Effector CD4-positive, alpha-beta T cell (primary cell): ENCODE data around the gene PTCD1.
"Not testable (repeated sequence)": the region's sequence is repeated elsewhere in the genome, so short reads cannot be mapped to it uniquely, and the experiment has no call there.

Experiments used
- DNase-seq: peaks from one replicate; pipeline ENCODE4 v3.0.0-alpha.2; 2020

The PTCD1 gene

GRCh38 chr7:99407872-99408378 lies 30.7 kb downstream of the PTCD1 start:
- DNase-seq = peak; percentile 30

GRCh38 chr7:99406557-99406956 lies 32.0 kb downstream of the PTCD1 start:
- no peak for DNase-seq

GRCh38 chr7:99404977-99405320 lies 33.6 kb downstream of the PTCD1 start:
- no peak for DNase-seq

GRCh38 chr7:99404235-99404976 lies 34.2 kb downstream of the PTCD1 start:
- DNase-seq = no peak

GRCh38 chr7:99403764-99404163 lies 34.8 kb downstream of the PTCD1 start:
- DNase-seq = no peak

GRCh38 chr7:99402854-99403253 lies 35.7 kb downstream of the PTCD1 start:
- DNase-seq = no peak

GRCh38 chr7:99399597-99399996 lies 39.0 kb downstream of the PTCD1 start:
- no peak for DNase-seq

GRCh38 chr7:99398891-99399445 lies 39.6 kb downstream of the PTCD1 start:
- DNase-seq = no peak

GRCh38 chr7:99397297-99397983 lies 41.2 kb downstream of the PTCD1 start:
- no peak for DNase-seq

GRCh38 chr7:99396418-99397296 lies 41.9 kb downstream of the PTCD1 start:
- no peak for DNase-seq

GRCh38 chr7:99395616-99396327 lies 42.8 kb downstream of the PTCD1 start:
- no peak for DNase-seq

- no peak for DNase-seq
Measured at GRCh38 chr7:99394188-99394502, 44.5 kb downstream of the PTCD1 start.

GRCh38 chr7:99393355-99394187 lies 45.0 kb downstream of the PTCD1 start:
- DNase-seq = no peak

GRCh38 chr7:99392659-99393354 lies 45.8 kb downstream of the PTCD1 start:
- DNase-seq = peak; percentile 78

GRCh38 chr7:99392046-99392445 lies 46.6 kb downstream of the PTCD1 start:
- no peak for DNase-seq

GRCh38 chr7:99390941-99391602 lies 47.5 kb downstream of the PTCD1 start:
- DNase-seq = no peak

- no peak for DNase-seq
Measured at GRCh38 chr7:99389772-99390171, 48.8 kb downstream of the PTCD1 start.

- no peak for DNase-seq
Measured at GRCh38 chr7:99387912-99388311, 50.7 kb downstream of the PTCD1 start.

GRCh38 chr7:99387239-99387635 lies 51.4 kb downstream of the PTCD1 start:
- not testable (repeated sequence) for DNase-seq

GRCh38 chr7:99386584-99387238 lies 51.9 kb downstream of the PTCD1 start:
- peak; percentile 32 for DNase-seq
